DMS79 (cell line): ENCODE measurements around the gene UBA52.
"Not testable (repeated sequence)": the region's sequence is repeated elsewhere in the genome, so short reads cannot be mapped to it uniquely, and the experiment has no call there.

Source experiments
- DNase-seq: peaks from one replicate; lab custom pipeline; 2025; lab: John Stamatoyannopoulos, UW

Gene UBA52

DNA sequence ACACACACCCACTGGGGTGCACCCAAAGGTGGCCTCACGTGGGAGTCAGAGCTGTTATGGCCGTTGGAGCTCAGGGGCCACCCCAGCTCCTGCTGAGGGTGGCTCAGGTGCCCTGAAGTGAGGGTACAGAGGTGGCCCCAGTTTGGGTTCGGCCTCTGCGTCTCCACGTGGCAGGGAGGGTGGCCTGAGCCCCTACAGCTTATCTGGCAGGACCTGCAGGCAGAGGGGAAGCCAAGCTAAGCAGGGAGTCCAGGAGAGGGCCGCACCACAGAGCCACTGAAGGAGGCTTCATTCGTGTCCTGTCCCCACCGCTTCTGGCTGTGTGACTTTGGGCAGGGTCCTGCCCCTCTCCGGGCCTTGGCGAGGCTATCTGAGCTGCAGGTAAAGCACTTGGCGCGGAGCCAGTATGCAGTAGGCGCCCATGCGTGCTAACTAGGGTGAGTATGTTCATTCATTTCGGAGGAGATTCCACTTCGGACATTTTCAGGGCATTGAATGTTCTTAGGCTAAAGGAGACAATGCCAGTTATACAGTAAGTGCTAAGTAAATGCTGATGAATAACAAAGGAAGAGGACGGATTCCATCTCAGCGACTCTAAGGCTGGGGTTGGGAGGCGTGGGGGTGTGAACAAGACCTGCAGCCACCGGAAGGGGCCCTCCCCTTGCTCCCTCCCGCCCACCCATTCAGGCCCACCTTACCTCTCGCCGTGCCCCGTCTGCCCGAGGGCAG, 21.9 kb downstream of the UBA52 start:
- no peak for DNase-seq

DNA sequence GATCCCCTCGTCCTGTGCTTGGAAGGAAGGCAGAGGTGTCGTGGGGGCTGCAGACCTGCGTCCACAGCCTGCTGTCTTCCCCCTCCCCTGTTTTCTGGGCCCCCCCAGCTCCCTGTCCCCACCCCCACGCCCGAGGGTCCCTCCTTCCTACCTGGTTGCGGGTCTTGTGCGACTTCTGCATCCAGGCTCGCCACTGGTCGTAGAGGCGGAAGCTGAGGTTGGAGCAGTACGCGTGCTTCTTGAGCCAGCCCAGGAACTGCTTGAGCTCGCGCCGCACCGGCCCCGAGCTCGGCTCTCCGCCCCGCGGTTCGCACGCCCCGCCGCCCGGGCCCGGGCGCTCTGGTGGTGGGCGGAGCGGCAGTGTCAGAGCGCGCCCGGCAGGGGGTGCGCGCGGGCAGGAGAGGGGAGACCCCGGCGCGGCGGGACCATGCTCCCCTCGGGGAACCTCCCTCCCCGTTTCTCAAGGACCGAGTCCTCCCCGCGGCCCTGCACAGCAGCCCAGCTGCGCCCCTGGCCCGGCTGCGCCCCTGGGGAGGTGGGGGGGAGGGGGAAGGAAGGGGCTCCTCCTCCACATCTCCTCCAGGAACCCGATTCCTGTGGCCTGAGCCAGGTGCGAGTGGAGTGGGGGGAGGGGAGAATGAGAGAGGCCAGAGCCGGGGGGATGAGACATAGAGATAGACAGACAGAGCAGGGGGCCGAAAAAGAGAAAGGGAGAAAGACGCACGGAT, 22.6 kb downstream of the UBA52 start:
- DNase-seq, result no peak

DNA sequence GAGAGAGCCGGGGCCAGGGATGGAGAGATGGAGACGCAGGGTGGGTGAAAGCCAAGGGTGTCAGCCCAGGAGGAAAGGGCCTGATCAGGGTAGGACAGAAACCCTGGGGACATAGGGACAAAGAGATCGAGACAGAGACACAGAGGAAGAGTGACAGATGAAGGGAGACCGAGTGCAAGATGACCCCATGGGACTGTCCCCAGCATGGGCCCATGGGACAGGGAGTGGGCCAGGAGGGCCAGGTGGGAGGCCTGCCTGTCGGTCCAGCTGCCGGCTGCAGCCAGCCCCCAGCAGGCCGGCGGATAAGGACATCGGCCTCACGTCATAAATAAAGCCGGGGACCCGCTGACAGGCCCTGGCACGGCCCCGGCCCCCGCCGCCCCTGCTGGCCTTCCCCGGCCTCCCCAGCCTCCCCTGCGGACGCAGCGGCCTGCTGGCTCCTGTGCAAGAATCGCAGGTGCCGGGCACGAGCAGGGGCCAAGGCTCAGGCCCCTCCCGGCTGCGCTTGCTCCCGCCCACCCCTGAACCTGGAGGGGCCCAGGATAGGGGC, 23.2 kb downstream of the UBA52 start:
- no peak for DNase-seq

DNA sequence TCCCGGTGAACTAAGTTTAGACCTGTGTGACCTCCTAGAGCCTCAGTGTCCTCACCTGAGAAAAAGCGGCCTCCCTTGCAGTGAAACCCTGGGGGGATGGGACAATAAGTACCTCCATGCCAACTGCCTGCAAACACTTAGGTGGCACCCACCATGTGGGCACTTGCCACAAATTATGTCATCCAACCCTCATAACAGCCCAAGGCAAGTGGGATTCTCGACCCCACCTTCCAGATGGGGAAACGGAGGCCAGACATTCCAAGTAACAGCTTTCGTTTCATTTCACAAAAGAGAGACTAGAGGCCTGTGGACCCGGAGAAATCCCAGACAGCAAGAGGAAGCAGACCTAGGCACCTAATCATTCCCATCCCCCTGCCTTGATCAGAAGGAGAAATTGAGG, 23.8 kb downstream of the UBA52 start:
- DNase-seq, result no peak

DNA sequence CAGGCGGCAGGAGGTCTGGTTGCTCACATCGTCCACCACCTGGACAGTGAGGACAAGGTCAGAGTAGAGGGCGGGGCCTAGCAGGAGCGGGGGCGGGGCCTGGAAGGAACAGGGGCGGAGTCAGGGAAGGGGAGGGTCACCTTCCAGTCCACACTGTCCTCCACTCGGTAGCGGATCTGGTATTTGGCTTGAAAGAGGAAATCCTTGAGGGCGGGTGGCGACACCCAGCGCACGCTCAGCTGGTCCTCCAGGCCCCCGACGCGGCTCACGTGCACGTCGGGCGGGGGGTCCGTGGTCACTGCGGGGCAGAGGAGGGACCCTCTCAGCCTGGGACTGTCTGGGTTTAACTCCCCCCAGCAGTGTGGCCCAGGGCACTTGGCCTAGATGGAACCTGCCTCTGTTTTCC, 25.1 kb downstream of the UBA52 start:
- no peak for DNase-seq

DNA sequence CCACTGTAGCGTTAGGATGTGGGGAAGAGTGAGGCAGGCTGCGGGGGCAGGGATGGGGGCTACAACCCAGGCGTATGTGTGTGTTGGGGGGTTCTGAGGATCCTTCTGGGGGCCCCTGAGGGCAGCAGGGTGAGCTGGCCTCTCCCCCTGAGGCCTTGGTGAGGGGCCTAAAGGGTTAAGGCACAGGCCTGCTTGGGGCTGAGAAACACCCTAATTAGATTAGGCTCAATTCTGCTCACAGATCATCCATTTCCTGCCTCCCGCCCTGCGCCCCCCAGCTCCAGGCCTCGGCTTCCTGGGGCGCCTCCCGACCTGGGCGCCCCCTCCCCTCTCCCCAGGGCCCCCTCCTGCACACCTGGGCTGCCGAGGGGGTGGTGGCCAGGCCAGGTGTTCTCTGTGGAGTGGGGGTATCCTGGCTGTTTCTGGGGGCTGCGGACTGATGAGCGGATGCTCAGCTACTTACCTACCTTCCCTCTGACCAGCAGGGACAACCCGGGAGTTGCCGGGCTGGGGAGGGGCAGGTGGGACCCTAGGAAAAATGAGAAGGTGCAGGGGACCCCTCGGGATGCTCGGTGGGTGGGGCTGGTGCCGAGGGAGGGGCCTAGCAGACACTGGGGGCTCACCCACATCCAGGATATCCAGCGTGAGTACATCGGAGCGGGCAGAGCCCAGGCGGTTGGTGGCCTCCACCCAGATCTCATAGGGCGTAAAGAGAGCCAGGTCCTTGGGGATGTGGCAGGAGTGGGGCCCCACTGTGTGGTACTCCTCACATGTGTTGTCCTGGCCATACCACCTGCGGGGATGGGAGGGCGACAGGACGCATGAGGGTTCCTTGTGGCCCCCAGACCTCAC, 26.4 kb downstream of the UBA52 start:
- no peak for DNase-seq

DNA sequence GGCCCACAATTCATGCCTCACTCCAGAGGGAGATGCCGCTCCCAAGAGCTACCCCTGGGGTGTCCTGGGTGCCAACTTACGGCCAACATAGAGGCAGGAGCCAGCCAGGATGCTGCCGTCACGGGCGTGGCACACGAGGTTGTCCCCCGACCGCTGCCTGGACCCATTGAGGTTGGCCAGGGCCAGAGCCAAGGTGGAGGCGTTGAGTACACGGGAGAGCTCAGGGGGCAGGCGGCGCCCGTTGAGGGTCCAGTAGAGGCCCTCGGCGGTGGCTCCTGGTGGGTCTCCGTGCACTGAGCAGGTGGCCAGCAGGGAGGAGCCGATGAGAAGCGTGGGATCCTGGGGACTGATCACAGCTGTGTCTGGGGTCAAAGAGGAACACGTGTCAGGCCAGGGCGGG, 27.8 kb downstream of the UBA52 start:
- DNase-seq, result no peak

DNA sequence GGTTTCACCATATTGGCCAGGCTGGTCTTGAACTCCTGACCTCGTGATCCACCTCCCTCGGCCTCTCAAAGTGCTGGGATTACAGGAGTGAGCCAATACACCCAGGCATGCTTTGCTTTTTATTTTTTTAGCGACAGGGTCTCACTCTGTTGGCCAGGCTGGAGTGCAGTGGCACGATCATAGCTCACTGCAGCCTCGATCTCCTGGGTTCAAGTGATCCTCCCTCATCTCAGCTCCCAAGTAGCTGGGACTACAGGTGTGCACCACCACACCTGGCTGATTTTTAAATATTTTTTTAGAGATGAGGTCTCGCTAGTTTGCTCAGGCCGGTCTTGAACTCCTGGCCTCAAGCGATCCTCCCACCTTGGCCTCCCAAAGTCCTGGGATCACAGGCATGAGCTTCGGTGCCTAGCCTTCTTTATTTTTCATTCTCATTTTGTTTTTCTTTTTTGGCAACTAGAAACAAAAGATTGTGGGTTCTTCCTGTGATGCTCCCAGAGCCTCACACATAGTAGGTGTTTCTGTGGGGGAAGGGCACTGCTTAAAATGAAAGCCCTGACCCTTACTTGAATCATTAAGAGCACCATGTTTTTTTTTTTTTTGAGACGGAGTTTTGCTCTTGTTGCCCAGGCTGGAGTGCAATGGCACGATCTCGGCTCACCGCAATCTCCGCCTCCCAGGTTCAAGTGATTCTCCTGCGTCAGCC, 29.2 kb downstream of the UBA52 start:
- not testable (repeated sequence) for DNase-seq

DNA sequence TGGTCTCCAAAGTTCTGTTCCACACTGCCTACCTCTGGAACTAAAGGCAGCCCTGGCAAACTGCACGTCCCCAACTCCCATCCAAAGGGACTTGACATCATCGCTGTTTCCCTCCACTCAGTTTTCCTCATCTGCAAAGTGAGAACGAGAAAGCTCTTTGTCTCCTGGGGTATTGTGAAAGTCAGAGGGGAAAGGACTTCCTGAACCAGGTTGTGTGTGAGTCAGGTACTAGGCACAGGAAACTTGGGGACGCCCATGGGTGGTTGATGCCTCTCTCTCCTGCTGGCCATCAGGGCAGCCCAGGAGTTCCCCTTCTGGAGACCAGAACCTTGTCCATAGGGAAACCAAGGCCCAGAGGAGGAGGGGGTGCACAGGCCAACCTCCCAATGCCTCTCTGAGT, 30.2 kb downstream of the UBA52 start:
- DNase-seq, result no peak

DNA sequence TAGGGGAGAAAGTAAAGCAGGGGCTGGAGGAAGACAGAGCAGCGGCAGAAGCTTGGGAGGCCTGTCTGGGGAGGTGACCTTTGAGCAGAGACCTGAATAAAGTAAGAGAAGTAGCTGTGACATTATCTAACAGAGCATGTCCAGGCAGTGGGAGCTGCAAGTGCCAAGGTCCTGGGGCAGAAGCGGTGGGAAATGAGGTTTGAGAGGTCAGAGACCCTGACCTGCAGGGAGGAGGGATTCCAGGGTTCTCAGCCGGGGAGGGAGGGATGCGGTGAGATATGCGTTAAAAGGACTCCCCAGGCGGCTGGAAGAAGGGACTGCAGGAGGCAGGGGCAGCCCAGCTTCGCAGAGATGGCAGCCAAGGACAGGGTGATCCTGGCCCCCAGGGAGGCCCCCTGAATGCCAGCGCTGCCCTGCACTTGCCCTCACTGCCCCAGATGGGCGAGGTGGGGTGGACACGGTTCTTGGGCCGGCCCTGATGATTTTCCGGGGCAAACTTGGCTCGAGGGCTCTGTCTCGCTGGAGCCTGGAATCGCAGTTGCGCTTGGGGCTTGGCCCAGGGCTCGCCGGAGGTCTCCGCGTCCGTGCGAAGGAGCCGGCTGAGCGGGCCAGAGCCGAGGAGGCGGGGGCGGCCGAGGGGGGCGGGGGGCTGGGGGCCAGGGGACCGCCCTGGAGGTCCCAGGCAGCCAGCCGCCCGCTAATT, 31.7 kb downstream of the UBA52 start:
- DNase-seq, result no peak

DNA sequence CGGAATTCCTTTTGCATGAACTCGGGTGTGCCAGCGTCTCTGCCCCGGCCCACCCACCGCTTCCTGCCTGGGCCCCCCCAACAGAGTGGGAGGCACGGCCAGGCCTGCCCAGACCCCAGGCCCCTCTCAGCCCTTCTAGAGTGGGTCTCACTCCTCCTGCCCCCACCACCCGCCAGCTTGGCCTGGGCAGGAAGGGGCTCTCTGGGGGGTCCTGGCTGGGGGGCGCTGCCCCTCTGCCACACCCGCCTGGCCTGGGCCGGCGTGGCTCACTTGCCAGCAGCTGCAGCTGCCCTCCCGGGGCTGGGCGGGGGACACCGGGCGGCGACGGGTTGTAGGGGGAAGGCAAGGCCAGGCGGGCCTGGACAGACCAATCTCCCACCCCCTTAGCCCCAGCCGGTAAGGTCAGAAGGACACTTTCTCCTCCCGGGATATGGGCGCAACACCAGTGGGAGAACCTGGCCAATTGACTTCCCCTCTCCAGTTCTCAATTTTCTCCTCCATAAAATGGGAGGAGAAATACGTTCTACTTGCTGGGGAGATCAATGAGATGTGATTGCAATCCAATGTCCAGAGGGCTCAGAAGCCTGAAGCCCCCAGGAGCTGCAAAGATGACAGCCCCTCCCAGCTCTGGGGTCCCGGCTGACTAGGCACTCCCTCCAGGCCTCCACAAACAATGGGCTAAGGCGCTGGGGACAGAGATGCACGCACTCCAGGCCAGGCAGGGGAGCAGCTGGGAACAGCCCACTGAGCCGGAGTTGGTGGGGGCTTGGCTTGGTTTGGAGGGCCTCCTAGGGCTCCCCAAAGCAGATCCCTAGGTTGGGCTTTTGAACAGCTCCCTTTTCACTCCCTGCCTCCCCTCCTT, 32.5 kb downstream of the UBA52 start:
- DNase-seq, result no peak

DNA sequence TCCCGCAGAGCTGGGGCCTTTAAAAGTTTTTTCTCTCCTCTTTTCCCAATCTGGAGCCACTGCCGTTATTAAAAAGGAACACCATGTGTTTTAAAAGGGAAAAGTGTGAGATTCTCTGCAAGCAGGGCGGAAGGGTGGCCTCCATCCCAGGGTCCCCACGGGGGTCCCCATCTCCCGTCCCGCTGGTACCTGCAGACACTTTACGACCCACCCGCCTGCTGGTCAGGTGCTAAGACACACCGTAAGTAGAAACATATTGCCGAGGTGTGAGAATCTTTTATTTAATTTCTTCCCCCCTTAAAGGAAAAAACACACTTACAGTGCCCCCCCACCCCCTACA, 33.1 kb downstream of the UBA52 start:
- no peak for DNase-seq

DNA sequence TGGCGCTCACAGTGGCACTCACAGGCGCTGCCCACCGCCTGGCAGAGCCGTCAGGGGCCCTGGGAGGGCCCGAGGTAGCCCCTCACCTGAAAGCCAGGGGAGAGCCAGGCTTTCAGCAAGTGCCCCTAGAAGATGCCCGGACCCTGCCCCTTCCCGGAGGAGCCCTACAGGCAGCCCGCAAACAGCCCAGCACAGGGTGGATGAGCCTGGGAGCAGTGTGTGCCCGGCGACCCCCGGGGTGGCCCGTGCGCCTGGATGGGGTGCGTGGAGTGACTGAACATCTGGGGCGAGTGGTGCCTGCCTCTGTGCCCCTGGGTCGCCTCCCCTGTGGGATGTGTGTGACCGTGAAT, 33.5 kb downstream of the UBA52 start:
- no peak for DNase-seq

DNA sequence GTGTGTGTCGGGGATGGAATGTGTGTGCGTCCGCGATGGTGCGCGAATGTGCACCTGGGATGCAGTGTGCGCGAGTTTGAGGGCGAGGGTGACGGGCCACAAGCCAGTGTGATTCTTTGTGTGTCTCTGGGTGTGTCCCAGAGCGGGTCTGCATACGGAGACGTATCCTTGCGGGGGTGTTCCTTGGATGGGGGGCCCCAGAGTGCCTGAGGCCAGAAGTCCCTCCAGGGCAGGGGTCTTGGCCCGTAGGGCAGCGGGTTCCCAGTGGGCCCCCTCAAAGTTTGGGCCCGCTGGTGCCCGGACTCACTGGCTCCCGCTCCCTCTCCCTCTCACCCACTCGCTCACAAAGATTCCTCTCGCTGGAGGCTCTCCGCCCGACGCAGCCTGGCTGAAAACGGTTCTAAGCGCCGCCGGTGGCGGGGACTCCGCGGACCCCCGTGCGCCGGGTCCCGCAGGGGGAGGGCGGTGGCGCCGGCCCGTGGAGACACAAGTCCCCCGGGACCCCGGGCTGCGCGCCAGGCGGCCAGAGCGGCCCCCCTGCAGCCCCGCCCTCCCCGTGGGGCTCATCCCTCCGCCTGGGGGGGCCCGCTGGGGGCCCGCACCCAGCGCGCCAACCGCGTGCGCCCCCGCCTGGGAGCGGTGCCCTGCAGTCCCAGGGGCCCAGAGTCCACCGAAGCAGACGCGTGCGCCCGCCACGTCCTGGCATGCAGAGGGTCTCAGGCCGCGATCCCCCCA, 34.1 kb downstream of the UBA52 start:
- no peak for DNase-seq

DNA sequence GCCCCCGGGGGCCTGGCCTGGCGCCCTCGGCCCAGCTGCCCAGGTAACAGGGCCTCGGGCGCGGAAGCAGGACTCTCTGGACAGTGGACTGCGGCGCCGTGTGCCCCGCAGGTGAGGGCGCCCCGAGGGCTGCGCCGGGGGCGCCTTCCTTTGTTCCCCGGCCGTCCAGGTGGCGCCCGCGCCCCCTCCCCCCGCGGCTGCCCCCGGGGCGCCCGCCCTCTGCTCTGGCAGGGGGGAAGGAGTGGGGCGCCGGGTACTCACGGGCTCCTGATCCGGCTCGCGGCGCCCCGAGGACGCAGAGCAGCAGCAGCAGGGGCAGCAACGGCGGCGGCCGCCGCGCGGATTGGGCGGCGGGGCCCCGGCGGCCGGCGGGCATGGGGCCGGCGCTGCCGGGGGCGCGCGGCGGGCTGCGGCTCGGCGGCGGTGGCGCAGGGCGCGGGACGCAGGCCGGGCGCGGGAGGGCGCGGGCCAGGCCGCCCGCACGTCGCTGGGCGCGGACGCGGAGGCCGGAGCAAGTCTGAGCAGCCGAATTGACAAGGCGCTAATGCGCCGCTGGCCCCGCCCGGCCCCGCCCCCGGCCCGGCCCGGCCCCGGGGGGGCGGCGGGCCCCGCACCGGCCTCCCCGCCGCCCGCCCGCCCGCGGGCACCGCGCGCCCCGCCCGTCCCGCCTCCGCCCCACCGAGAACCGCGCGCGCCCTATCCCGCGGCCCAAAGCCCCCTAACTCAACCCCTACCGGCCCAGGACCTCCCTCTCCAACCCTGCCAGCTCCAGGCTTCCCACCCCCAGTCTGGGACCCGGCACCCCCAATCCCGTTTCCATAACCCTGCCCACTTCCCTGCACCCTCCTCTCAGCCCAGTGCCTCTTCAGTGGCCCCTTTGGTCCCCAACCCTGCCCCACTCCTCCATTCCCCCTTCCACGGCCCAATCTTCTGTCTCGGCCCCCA, 34.9 kb downstream of the UBA52 start, which contains the start of gene CRLF1:
CRLF1 (minus strand) TSS at position 519 of the 945 bp plus-strand sequence; CDS start at position 376, 143 bp downstream.
- DNase-seq, result no peak

DNA sequence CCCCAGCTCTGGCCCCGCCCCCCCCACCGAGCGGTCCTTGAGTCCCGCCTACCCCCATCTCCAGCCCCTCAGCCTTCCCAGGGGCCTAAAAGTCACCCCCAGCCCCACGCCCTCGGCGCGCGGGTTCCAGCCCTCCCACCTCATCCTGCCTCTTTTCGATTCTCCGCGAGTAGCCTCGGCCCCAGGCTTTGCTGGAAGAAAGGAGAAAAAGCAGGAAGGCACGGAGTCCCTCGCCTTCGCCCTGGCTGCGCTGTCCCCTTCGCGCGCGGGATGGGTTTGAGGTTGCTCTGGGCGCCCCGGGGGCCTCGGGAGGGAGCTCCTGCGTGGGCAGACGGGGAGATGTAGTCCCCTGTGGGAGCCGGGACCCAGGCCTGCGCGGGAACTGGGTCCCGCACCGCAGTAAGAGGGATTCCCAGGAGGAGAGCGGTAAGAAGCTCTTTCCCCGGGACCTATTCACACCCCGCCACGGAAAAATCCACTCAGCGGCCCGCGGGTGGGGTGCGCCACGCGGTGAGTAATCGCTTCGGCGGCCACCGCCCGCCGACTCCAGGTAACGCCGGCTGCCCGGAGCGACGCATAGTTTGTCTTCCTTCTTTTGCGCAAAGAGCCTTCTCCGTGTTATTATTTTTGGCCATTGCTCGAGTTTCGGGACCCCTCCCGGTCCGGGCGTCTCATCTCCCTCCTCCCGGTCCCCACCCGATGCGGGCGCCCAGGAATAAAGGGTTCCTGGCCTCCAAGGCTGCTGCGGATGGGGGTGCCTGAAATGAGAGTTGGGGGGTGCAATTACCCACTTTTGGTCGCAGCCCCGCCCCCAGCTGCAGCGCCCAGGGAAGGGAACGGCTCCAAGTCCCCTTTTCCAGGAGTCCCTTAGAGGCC, 35.8 kb downstream of the UBA52 start:
- no peak for DNase-seq

DNA sequence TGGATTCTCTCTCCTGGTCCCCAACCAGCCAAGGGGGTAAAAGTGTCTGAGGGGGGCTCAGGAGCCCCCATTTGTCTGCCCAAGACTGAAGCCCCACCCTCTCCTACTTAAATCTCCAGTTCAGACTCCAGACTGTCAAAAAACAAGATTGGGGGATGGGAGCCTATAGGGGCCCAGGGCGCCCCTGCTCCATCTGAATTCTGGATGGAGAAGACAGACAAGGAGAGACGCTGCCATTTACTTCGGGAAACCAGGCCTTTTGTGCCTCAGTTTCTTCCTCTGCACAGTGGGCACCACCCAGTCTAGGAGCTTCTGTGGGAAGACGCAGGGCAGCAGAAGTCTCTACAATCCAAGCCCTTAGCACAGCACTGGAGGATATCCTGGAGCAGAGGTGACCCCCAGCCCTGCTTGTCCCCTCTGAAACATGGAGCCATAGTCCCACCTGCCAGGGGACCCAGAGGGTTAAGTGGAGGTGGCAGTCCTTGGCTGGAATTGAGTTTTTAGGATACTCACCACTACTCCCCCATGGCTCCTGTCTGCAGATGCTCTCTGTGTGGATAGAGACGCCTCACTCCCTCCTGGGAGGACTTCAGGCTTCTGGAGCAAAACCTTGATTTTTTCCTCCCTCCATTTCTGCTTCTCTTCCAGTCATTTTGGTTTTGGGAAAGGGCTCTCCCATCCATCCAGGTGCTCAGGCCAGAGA, 36.6 kb downstream of the UBA52 start:
- DNase-seq, result no peak
